Left ventricle myocardium inferior (tissue), 1 donor: ENCODE measurements around the gene TRPV5. TPM values are rescaled to one million over a fixed set of nuclear protein-coding genes. Genes with fewer than 3 reads are reported as not detected.

Source experiments
- DNase-seq: peaks from one replicate; pipeline ENCODE4 v3.0.0-alpha.2; 2020
- H3K27ac ChIP-seq: fragments of 200-600 bp; replicated peaks from 2 replicates; pipeline ENCODE4 v1.8.0; 2021
- H3K27me3 ChIP-seq: fragments of 200-600 bp; 2 replicates; pipeline ENCODE4 v1.8.0; 2021; ENCODE audit warnings: low read depth
- H3K36me3 ChIP-seq: fragments of 200-600 bp; 2 replicates; pipeline ENCODE4 v1.8.0; 2021
- H3K4me1 ChIP-seq: fragments of 200-600 bp; 2 replicates; pipeline ENCODE4 v1.8.0; 2021
- H3K4me3 ChIP-seq: fragments of 200-600 bp; 2 replicates; pipeline ENCODE4 v1.8.0; 2021; ENCODE audit warnings: mild to moderate bottlenecking, moderate library complexity
- H3K9me3 ChIP-seq: fragments of 200-600 bp; replicated peaks from 2 replicates; pipeline ENCODE4 v1.8.0; 2021
- intact Hi-C: fragments of 100-400 bp; cut with micrococcal nuclease; formaldehyde crosslinking; loops from one replicate; pipeline ENCODE4 v1.11.0; 2022
- total RNA-seq: library from RNA; stranded (reverse); fragmentation: NEBNext Ultra II Directional; extraction: Animal tissue kit (Norgen Biotek cat#: 25700); gene quantifications from one replicate; pipeline ENCODE4 v1.2.1, GENCODE V29; 2021
- TF ChIP-seq, protein P1 (sequence below): fragments of 200-600 bp; IDR thresholded peaks from 2 replicates; pipeline ENCODE4 v1.8.0; 2021; ENCODE audit warnings: antibody characterized with exemption, mild to moderate bottlenecking, borderline replicate concordance
- donor health status: DM: no; HTN: yes; CAD: no; lungs with severe emphysema.

The TRPV5 gene
- total RNA-seq, 1 donor from 2014 or later = not detected

DNA sequence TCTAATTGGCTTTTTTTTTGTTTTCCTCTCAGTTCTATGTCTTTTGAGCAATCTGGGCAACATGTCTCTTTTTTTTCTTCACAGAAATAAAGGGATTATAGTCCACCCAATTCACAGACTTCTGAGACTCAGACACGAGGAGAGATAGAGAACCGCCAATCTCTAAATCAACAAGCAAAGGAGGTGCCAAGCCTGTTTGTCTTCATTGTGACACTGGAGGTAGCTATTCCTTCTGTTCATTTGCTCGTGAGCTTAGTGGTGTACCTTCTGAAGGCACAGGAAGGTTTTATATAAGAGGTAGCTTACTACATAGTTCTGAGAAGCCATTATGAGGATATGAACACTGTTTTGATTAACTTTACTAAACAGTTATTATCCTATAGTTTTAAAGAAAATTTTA lies 72.6 kb downstream of the TRPV5 start:
- TF ChIP-seq, protein P1, sequence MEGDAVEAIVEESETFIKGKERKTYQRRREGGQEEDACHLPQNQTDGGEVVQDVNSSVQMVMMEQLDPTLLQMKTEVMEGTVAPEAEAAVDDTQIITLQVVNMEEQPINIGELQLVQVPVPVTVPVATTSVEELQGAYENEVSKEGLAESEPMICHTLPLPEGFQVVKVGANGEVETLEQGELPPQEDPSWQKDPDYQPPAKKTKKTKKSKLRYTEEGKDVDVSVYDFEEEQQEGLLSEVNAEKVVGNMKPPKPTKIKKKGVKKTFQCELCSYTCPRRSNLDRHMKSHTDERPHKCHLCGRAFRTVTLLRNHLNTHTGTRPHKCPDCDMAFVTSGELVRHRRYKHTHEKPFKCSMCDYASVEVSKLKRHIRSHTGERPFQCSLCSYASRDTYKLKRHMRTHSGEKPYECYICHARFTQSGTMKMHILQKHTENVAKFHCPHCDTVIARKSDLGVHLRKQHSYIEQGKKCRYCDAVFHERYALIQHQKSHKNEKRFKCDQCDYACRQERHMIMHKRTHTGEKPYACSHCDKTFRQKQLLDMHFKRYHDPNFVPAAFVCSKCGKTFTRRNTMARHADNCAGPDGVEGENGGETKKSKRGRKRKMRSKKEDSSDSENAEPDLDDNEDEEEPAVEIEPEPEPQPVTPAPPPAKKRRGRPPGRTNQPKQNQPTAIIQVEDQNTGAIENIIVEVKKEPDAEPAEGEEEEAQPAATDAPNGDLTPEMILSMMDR = no peak
- H3K27ac ChIP-seq = no peak overlapping the region
- no peak for DNase-seq
- peaks cover 3% of the 10 kb centered on the region for H3K4me1 ChIP-seq
- intact Hi-C loops = no loop called here
- no peaks in the 10 kb centered on the region for H3K9me3 ChIP-seq
- no peak overlapping the region for H3K4me3 ChIP-seq
- H3K36me3 ChIP-seq = no peaks in the 10 kb centered on the region
- H3K27me3 ChIP-seq = peaks cover 64% of the 10 kb centered on the region

DNA sequence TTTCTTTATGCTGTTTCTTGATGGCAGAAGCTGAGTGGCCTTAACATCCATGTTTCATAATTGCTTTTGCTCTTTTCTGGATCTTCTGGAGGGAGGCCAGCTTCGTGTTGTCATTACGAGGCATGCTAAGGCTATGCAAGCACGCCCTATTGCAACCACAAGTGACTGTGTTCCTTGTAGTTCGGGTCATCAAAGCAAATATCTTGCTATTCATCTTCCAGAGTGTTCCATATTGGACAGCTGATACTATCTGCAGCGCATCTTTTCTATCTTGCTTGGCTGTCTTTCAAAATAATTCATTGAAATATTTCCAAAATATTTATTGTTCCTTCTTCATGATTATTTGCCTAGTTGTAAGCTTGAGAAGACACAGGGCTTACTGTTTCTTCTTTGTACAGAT lies 73.7 kb downstream of the TRPV5 start:
- H3K4me1 ChIP-seq = peaks cover 13% of the 10 kb centered on the region
- no peaks in the 10 kb centered on the region for H3K9me3 ChIP-seq
- no peak overlapping the region for H3K4me3 ChIP-seq
- no peaks in the 10 kb centered on the region for H3K36me3 ChIP-seq
- H3K27ac ChIP-seq = no peak overlapping the region
- no peak for DNase-seq
- intact Hi-C loops = loop anchor here (10.0 kb wide), 1 partner anchor 145 kb away; no protein-coding TSS in a partner anchor
- peaks cover 58% of the 10 kb centered on the region for H3K27me3 ChIP-seq
- TF ChIP-seq, protein P1 = no peak

DNA sequence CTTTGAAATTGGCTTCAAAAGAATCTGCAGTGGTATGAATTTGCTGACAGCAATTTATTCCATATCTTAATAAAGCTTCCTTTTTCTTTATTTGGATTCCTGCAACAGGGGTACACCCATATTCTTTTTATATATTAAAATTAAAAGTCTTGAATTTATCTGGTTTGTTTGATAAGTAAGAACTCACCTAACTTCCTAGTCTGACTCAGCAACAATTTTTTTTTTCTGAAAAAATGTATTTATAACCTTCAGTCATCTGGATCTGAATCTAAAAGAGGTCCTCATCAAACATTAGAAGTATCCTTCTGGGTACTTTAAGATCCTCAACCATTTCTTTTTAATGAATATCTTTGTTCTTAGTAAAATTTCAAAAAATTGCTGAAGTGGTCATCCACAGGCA lies 74.1 kb downstream of the TRPV5 start:
- no peak for DNase-seq
- intact Hi-C loops = loop anchor here (10.0 kb wide), 1 partner anchor 145 kb away; no protein-coding TSS in a partner anchor
- H3K27me3 ChIP-seq = peaks cover 54% of the 10 kb centered on the region
- no peak overlapping the region for H3K27ac ChIP-seq
- no peaks in the 10 kb centered on the region for H3K9me3 ChIP-seq
- TF ChIP-seq, protein P1 = no peak
- no peaks in the 10 kb centered on the region for H3K36me3 ChIP-seq
- peaks cover 13% of the 10 kb centered on the region for H3K4me1 ChIP-seq
- H3K4me3 ChIP-seq = no peak overlapping the region

Other genes starting within 250 kb of the TRPV5 start
- gene PRSS1, start 184.3 kb downstream of the TRPV5 start, total RNA-seq = not detected
- gene PRSS2, start 162.8 kb downstream of the TRPV5 start, total RNA-seq = not detected
- gene EPHB6, start 78.7 kb downstream of the TRPV5 start, total RNA-seq = 4.4 TPM
- gene TRPV6, start 48.0 kb downstream of the TRPV5 start, total RNA-seq = not detected
- not detected for gene LLCFC1, start 5.7 kb upstream of the TRPV5 start, total RNA-seq
- 0.38 TPM for gene KEL, start 28.6 kb upstream of the TRPV5 start, total RNA-seq
- not detected for gene OR9A2, start 93.4 kb upstream of the TRPV5 start, total RNA-seq
- not detected for gene OR6V1, start 118.6 kb upstream of the TRPV5 start, total RNA-seq
- gene PIP, start 198.3 kb upstream of the TRPV5 start, total RNA-seq = not detected
- not detected for gene TAS2R39, start 249.7 kb upstream of the TRPV5 start, total RNA-seq